Measurements from ENCODE around the gene DPEP3. TPM values are rescaled to one million over a fixed set of nuclear protein-coding genes. Genes with fewer than 3 reads are reported as not detected.

DPEP3 gene
- polyA plus RNA-seq, 1 donor: 0.09 TPM

GRCh38 chr16:67957622-67958021 lies 22.7 kb downstream of the DPEP3 start:
- peaks cover 65% of the 10 kb centered on the region for H3K36me3 ChIP-seq (ENCODE audit: control insufficient read depth, insufficient read depth, low read length)
- no CpG with 5 or more reads among the region's 9 CpGs for WGBS (ENCODE audit: insufficient coverage, low lambda C conversion rate)
- DNase-seq: no peak
- H3K4me1 ChIP-seq (ENCODE audit: control insufficient read depth, insufficient read depth, low read length): no peaks in the 10 kb centered on the region
- H3K9me3 ChIP-seq (ENCODE audit: control insufficient read depth, low read depth, low read length): no peaks in the 10 kb centered on the region
- H3K4me3 ChIP-seq (ENCODE audit: low read length): no peak overlapping the region
- no peaks in the 10 kb centered on the region for H3K27me3 ChIP-seq (ENCODE audit: control insufficient read depth, insufficient read depth, low read length)
- no peak overlapping the region for H3K27ac ChIP-seq (ENCODE audit: low read length)

GRCh38 chr16:67954421-67955196 lies 25.7 kb downstream of the DPEP3 start:
- no CpG with 5 or more reads among the region's 10 CpGs for WGBS (ENCODE audit: insufficient coverage, low lambda C conversion rate)
- H3K4me1 ChIP-seq (ENCODE audit: control insufficient read depth, insufficient read depth, low read length): no peaks in the 10 kb centered on the region
- peaks cover 60% of the 10 kb centered on the region for H3K36me3 ChIP-seq (ENCODE audit: control insufficient read depth, insufficient read depth, low read length)
- no peak overlapping the region for H3K27ac ChIP-seq (ENCODE audit: low read length)
- H3K27me3 ChIP-seq (ENCODE audit: control insufficient read depth, insufficient read depth, low read length): no peaks in the 10 kb centered on the region
- no peaks in the 10 kb centered on the region for H3K9me3 ChIP-seq (ENCODE audit: control insufficient read depth, low read depth, low read length)
- no peak for DNase-seq
- no peak overlapping the region for H3K4me3 ChIP-seq (ENCODE audit: low read length)

GRCh38 chr16:67953641-67954375 lies 26.5 kb downstream of the DPEP3 start:
- Histone ChIP-seq H3K27ac (ENCODE audit: low read length) (no peak overlapping the region), H3K9me3 (ENCODE audit: control insufficient read depth, low read depth, low read length) (no peaks in the 10 kb centered on the region), H3K4me3 (ENCODE audit: low read length) (no peak overlapping the region), H3K36me3 (ENCODE audit: control insufficient read depth, insufficient read depth, low read length) (peaks cover 57% of the 10 kb centered on the region), H3K4me1 (ENCODE audit: control insufficient read depth, insufficient read depth, low read length) (no peaks in the 10 kb centered on the region), H3K27me3 (ENCODE audit: control insufficient read depth, insufficient read depth, low read length) (no peaks in the 10 kb centered on the region)
- WGBS (ENCODE audit: insufficient coverage, low lambda C conversion rate): 80% methylated on average over 1 of the region's 8 CpGs
- DNase-seq: no peak

- no peak overlapping the region for H3K27ac ChIP-seq (ENCODE audit: low read length)
- no peak for DNase-seq
- H3K9me3 ChIP-seq (ENCODE audit: control insufficient read depth, low read depth, low read length): peaks cover 10% of the 10 kb centered on the region
- no peaks in the 10 kb centered on the region for H3K4me1 ChIP-seq (ENCODE audit: control insufficient read depth, insufficient read depth, low read length)
- H3K4me3 ChIP-seq (ENCODE audit: low read length): no peak overlapping the region
- H3K27me3 ChIP-seq (ENCODE audit: control insufficient read depth, insufficient read depth, low read length): no peaks in the 10 kb centered on the region
- WGBS (ENCODE audit: insufficient coverage, low lambda C conversion rate): no CpG with 5 or more reads among the region's 12 CpGs
- peaks cover 65% of the 10 kb centered on the region for H3K36me3 ChIP-seq (ENCODE audit: control insufficient read depth, insufficient read depth, low read length)
These were observed 28.8 kb downstream of the DPEP3 start for GRCh38 chr16:67951485-67951884.

- Histone ChIP-seq H3K4me3 (ENCODE audit: low read length) (no peak overlapping the region), H3K27me3 (ENCODE audit: control insufficient read depth, insufficient read depth, low read length) (no peaks in the 10 kb centered on the region), H3K27ac (ENCODE audit: low read length) (no peak overlapping the region), H3K36me3 (ENCODE audit: control insufficient read depth, insufficient read depth, low read length) (peaks cover 74% of the 10 kb centered on the region), H3K9me3 (ENCODE audit: control insufficient read depth, low read depth, low read length) (peaks cover 10% of the 10 kb centered on the region), H3K4me1 (ENCODE audit: control insufficient read depth, insufficient read depth, low read length) (no peaks in the 10 kb centered on the region)
- DNase-seq: no peak
- WGBS (ENCODE audit: insufficient coverage, low lambda C conversion rate): no CpG with 5 or more reads among the region's 16 CpGs
These were observed 29.9 kb downstream of the DPEP3 start for GRCh38 chr16:67950335-67950843.

GRCh38 chr16:67949645-67950044 lies 30.7 kb downstream of the DPEP3 start:
- no peaks in the 10 kb centered on the region for H3K27me3 ChIP-seq (ENCODE audit: control insufficient read depth, insufficient read depth, low read length)
- no CpG with 5 or more reads among the region's 11 CpGs for WGBS (ENCODE audit: insufficient coverage, low lambda C conversion rate)
- DNase-seq: no peak
- H3K4me3 ChIP-seq (ENCODE audit: low read length): no peak overlapping the region
- H3K9me3 ChIP-seq (ENCODE audit: control insufficient read depth, low read depth, low read length): peaks cover 10% of the 10 kb centered on the region
- H3K36me3 ChIP-seq (ENCODE audit: control insufficient read depth, insufficient read depth, low read length): peaks cover 73% of the 10 kb centered on the region
- H3K27ac ChIP-seq (ENCODE audit: low read length): no peak overlapping the region
- H3K4me1 ChIP-seq (ENCODE audit: control insufficient read depth, insufficient read depth, low read length): no peaks in the 10 kb centered on the region

- peaks cover 10% of the 10 kb centered on the region for H3K9me3 ChIP-seq (ENCODE audit: control insufficient read depth, low read depth, low read length)
- WGBS (ENCODE audit: insufficient coverage, low lambda C conversion rate): no CpG with 5 or more reads among the region's 15 CpGs
- H3K36me3 ChIP-seq (ENCODE audit: control insufficient read depth, insufficient read depth, low read length): peaks cover 66% of the 10 kb centered on the region
- no peak for DNase-seq
- H3K27ac ChIP-seq (ENCODE audit: low read length): no peak overlapping the region
- no peak overlapping the region for H3K4me3 ChIP-seq (ENCODE audit: low read length)
- peaks cover 11% of the 10 kb centered on the region for H3K4me1 ChIP-seq (ENCODE audit: control insufficient read depth, insufficient read depth, low read length)
- H3K27me3 ChIP-seq (ENCODE audit: control insufficient read depth, insufficient read depth, low read length): no peaks in the 10 kb centered on the region
These were observed 32.3 kb downstream of the DPEP3 start for GRCh38 chr16:67948015-67948414.

GRCh38 chr16:67946966-67947558 lies 33.2 kb downstream of the DPEP3 start:
- no peak for DNase-seq
- no CpG with 5 or more reads among the region's 28 CpGs for WGBS (ENCODE audit: insufficient coverage, low lambda C conversion rate)
- H3K27me3 ChIP-seq (ENCODE audit: control insufficient read depth, insufficient read depth, low read length): no peaks in the 10 kb centered on the region

GRCh38 chr16:67946128-67946569 lies 34.1 kb downstream of the DPEP3 start:
- no peaks in the 10 kb centered on the region for H3K27me3 ChIP-seq (ENCODE audit: control insufficient read depth, insufficient read depth, low read length)
- H3K4me3 ChIP-seq (ENCODE audit: low read length): no peak overlapping the region
- H3K4me1 ChIP-seq (ENCODE audit: control insufficient read depth, insufficient read depth, low read length): peaks cover 11% of the 10 kb centered on the region
- no peak for DNase-seq
- peaks cover 65% of the 10 kb centered on the region for H3K36me3 ChIP-seq (ENCODE audit: control insufficient read depth, insufficient read depth, low read length)
- WGBS (ENCODE audit: insufficient coverage, low lambda C conversion rate): no CpG with 5 or more reads among the region's 20 CpGs
- peaks cover 10% of the 10 kb centered on the region for H3K9me3 ChIP-seq (ENCODE audit: control insufficient read depth, low read depth, low read length)
- H3K27ac ChIP-seq (ENCODE audit: low read length): no peak overlapping the region

More at GRCh38 chr16:67946966-67947558, 33.2 kb downstream of the DPEP3 start:
- no peak overlapping the region for H3K27ac ChIP-seq (ENCODE audit: low read length)
- no peak overlapping the region for H3K4me3 ChIP-seq (ENCODE audit: low read length)
- peaks cover 10% of the 10 kb centered on the region for H3K9me3 ChIP-seq (ENCODE audit: control insufficient read depth, low read depth, low read length)
- peaks cover 11% of the 10 kb centered on the region for H3K4me1 ChIP-seq (ENCODE audit: control insufficient read depth, insufficient read depth, low read length)
- peaks cover 73% of the 10 kb centered on the region for H3K36me3 ChIP-seq (ENCODE audit: control insufficient read depth, insufficient read depth, low read length)

- no CpG with 5 or more reads among the region's 24 CpGs for WGBS (ENCODE audit: insufficient coverage, low lambda C conversion rate)
- peaks cover 10% of the 10 kb centered on the region for H3K9me3 ChIP-seq (ENCODE audit: control insufficient read depth, low read depth, low read length)
- H3K36me3 ChIP-seq (ENCODE audit: control insufficient read depth, insufficient read depth, low read length): peaks cover 58% of the 10 kb centered on the region
- no peaks in the 10 kb centered on the region for H3K27me3 ChIP-seq (ENCODE audit: control insufficient read depth, insufficient read depth, low read length)
- H3K4me3 ChIP-seq (ENCODE audit: low read length): no peak overlapping the region
- no peak overlapping the region for H3K27ac ChIP-seq (ENCODE audit: low read length)
- H3K4me1 ChIP-seq (ENCODE audit: control insufficient read depth, insufficient read depth, low read length): peaks cover 11% of the 10 kb centered on the region
- DNase-seq: no peak
These were observed 34.8 kb downstream of the DPEP3 start for GRCh38 chr16:67945392-67945933.

Data from large intestine (tissue), 3 donors.